Heart left ventricle (tissue), 16 donors: ENCODE data around the gene MRC1. TPM values are rescaled to one million over a fixed set of nuclear protein-coding genes. Genes with fewer than 3 reads are reported as not detected.

Experiments used
- ATAC-seq, 4 donors: fragments of 200-7000 bp; cut with Tn5 transposase; one replicate each; pipeline ENCODE4 v1.9.1; 2020 to 2022; ENCODE audit warnings: moderate library complexity in 4 of 4, mild to moderate bottlenecking in 3 of 4, moderate number of reproducible peaks in 1 of 4
- DNase-seq, 5 donors: peaks; one replicate each; pipeline ENCODE4 v3.0.0-alpha.2; 2020
- H3K27ac ChIP-seq, 12 donors: fragments of 200-600 bp; sonication (generic) in 4 of 12; one replicate each; pipeline versions ENCODE4 v1.5.0 to v1.8.0; 2016 to 2022; ENCODE audit warnings: mild to moderate bottlenecking in 2 of 12
- H3K27me3 ChIP-seq, 9 donors: fragments of 200-600 bp; sonication (generic) in 2 of 9; one replicate each; pipeline versions ENCODE4 v1.5.1 to v1.8.0; 2016 to 2022; ENCODE audit warnings: mild to moderate bottlenecking in 3 of 9
- H3K36me3 ChIP-seq, 9 donors: fragments of 200-600 bp; sonication (generic) in 2 of 9; one replicate each; pipeline versions ENCODE4 v1.5.0 to v1.8.0; 2018 to 2022; ENCODE audit warnings: mild to moderate bottlenecking in 2 of 9
- H3K4me1 ChIP-seq, 12 donors: fragments of 200-600 bp; sonication (generic) in 4 of 12; one replicate each; pipeline versions ENCODE4 v1.5.0 to v1.8.0; 2016 to 2022; ENCODE audit warnings: mild to moderate bottlenecking in 3 of 12
- H3K4me3 ChIP-seq, 12 donors: fragments of 200-600 bp; sonication (generic) in 4 of 12; one replicate each; pipeline versions ENCODE4 v1.5.0 to v1.8.0; 2017 to 2022; ENCODE audit warnings: mild to moderate bottlenecking in 9 of 12, moderate library complexity in 4 of 12
- H3K9me3 ChIP-seq, 12 donors: fragments of 200-600 bp; sonication (generic) in 4 of 12; one replicate each; pipeline versions ENCODE4 v1.5.0 to v1.8.0; 2016 to 2022; ENCODE audit warnings: mild to moderate bottlenecking in 1 of 12
- CTCF ChIP-seq, 12 donors: fragments of 200-600 bp; sonication (generic) in 4 of 12; IDR thresholded peaks; one replicate each; pipeline versions ENCODE4 v1.5.0 to v1.8.0; 2018 to 2022; ENCODE audit warnings: antibody characterized with exemption in 12 of 12, mild to moderate bottlenecking in 5 of 12
- POLR2A ChIP-seq, 2 donors: fragments of 450-650 bp; IDR thresholded peaks; one replicate each; pipeline ENCODE4 v1.6.1; 2017; ENCODE audit warnings: antibody characterized with exemption in 2 of 2, mild to moderate bottlenecking in 2 of 2, moderate library complexity in 2 of 2
- WGBS, 4 donors: extraction: QIAGEN DNeasy Blood & Tissue Kit in 2 of 4; methylation state at CpG; one replicate each; pipeline versions ENCODE4 v1.1.5 to v1.1.7; 2013 to 2018; 5-methylcytosine and 5-hydroxymethylcytosine counted together
- intact Hi-C, 10 donors: fragments of 100-400 bp; cut with DNase I; formaldehyde crosslinking; loops; one replicate each; pipeline versions ENCODE4 v1.11.1 to v1.14.2; 2022
- polyA plus RNA-seq, 2 donors: library from polyadenylated mRNA; stranded (reverse); fragments of 200-250 nt; gene quantifications; one replicate each; pipeline ENCODE4 v1.2.3, GENCODE V29; 2013
- total RNA-seq, 9 donors: library from RNA; depleted of rRNA in 2 of 9; stranded (reverse); fragments of >200 nt in 2 of 9; fragmentation: NEBNext Ultra II Directional in 3 of 9; extraction: Animal tissue kit (Norgen Biotek cat#: 25700) in 3 of 9; gene quantifications; one replicate each; pipeline versions ENCODE4 v1.1.0 to v1.2.4, GENCODE V29; 2016 to 2023
- donor health status: ischemic (EF 13 %, LVEDD 7.1; RV severe dilation, severe dysfunction).
- donor health status: healthy with polysubstance abuse.
- donor health status: DM: no; HTN: yes; CAD: no.
- donor health status: DM: no; HTN: no; CAD: no.
- donor health status: ischemic (EF 25% LVEDD 6.9; RV normal size, moderate dysfunction).
- donor health status: ischemic (EF 25% LVEDD 5.7; RV mildly dilated, moderate dysfunction).
- donor health status: healthy.
- donor health status: DM: yes; HTN: yes; CAD: no.
- donor health status: ischemic (EF 35%, LVEDD 5.7; RV mildly dilated, moderate dysfunction).
- donor health status: nonischemic (EF 11% LVEDD 7.7; RV severe dilation, severe dysfunction).
- donor health status: DM: yes; HTN: yes; CAD: no.
- donor health status: PGD.
- donor health status: ischemic (EF 29% LVEDD 5.4; RV normal size, mild dysfunction).
- donor health status: nonischemic (EF 23%, LVEDD 6.1; RV moderate dilation, normal function).

MRC1 gene
- total and polyA plus RNA-seq, 11 donors, result 3.1 to 144 (median 9.7) TPM

GRCh38 chr10:17866346-17866745, 57.2 kb downstream of the MRC1 start:
- no peaks in the 10 kb centered on the region for H3K9me3 ChIP-seq
- no peaks in the 10 kb centered on the region for H3K27me3 ChIP-seq
- WGBS, 4 donors, result 90 to 94% (median 92%) methylated on average over 10 of the region's 10 CpGs
- TF ChIP-seq CTCF (IDR thresholded peaks at IDR 0.05) (no peak), POLR2A (IDR thresholded peaks at IDR 0.05) (no peak)
- intact Hi-C loops, result no loop called here
- peaks cover 0 to 4% (median 0%) of the 10 kb centered on the region in 12 donors for H3K4me1 ChIP-seq
- no peak overlapping the region for H3K4me3 ChIP-seq
- H3K27ac ChIP-seq, result no peak overlapping the region
- ATAC-seq (no peak), DNase-seq (no peak)
- peaks cover 0 to 20% (median 0%) of the 10 kb centered on the region in 9 donors for H3K36me3 ChIP-seq

- Histone ChIP-seq H3K4me3 (no peak overlapping the region), H3K27me3 (no peaks in the 10 kb centered on the region), H3K27ac (no peak overlapping the region), H3K9me3 (no peaks in the 10 kb centered on the region), H3K36me3 (peaks cover 0 to 20% (median 0%) of the 10 kb centered on the region in 9 donors), H3K4me1 (peaks cover 0 to 6% (median 0%) of the 10 kb centered on the region in 12 donors)
- DNase-seq, result no peak
- no peak for TF ChIP-seq POLR2A (IDR thresholded peaks at IDR 0.05)
- no peak for TF ChIP-seq CTCF (IDR thresholded peaks at IDR 0.05)
- no peak for ATAC-seq
- intact Hi-C loops, result no loop called here
- WGBS, 4 donors, result 74 to 86% (median 80%) methylated on average over 2 of the region's 2 CpGs
These were observed 57.9 kb downstream of the MRC1 start for GRCh38 chr10:17867056-17867455.

GRCh38 chr10:17871036-17871435, 61.9 kb downstream of the MRC1 start:
- ATAC-seq (no peak), DNase-seq (no peak)
- peak overlapping the region in 2 of 12 donors; percentile 3 to 30 for H3K27ac ChIP-seq
- H3K9me3 ChIP-seq, result no peaks in the 10 kb centered on the region
- 85 to 92% (median 86%) methylated on average over 6 of the region's 6 CpGs for WGBS, 4 donors
- H3K4me1 ChIP-seq, result peaks cover 0 to 9% (median 0%) of the 10 kb centered on the region in 12 donors
- H3K4me3 ChIP-seq, result no peak overlapping the region
- H3K27me3 ChIP-seq, result no peaks in the 10 kb centered on the region
- H3K36me3 ChIP-seq, result peaks cover 0 to 16% (median 0%) of the 10 kb centered on the region in 9 donors
- TF ChIP-seq CTCF (IDR thresholded peaks at IDR 0.05) (no peak), POLR2A (IDR thresholded peaks at IDR 0.05) (no peak)
- intact Hi-C loops, result no loop called here

- ATAC-seq, result no peak
- TF ChIP-seq CTCF (IDR thresholded peaks at IDR 0.05) (peak in 6 of 12 donors; percentile 9 to 33 (median 28)), POLR2A (IDR thresholded peaks at IDR 0.05) (no peak)
These were observed 63.3 kb downstream of the MRC1 start for GRCh38 chr10:17872191-17873091.

More at GRCh38 chr10:17872191-17873091, 63.3 kb downstream of the MRC1 start:
- WGBS, 4 donors, result 58 to 67% (median 61%) methylated on average over 8 of the region's 8 CpGs
- H3K27ac ChIP-seq, result no peak overlapping the region
- peaks cover 0 to 9% (median 0%) of the 10 kb centered on the region in 12 donors for H3K4me1 ChIP-seq
- H3K4me3 ChIP-seq, result no peak overlapping the region
- DNase-seq, result no peak
- intact Hi-C loops, result no loop called here
- no peaks in the 10 kb centered on the region for H3K9me3 ChIP-seq
- no peaks in the 10 kb centered on the region for H3K27me3 ChIP-seq
- peaks cover 0 to 21% (median 0%) of the 10 kb centered on the region in 9 donors for H3K36me3 ChIP-seq
